Endodermal cell (in vitro differentiated cells): ENCODE data around the gene DEFB129. TPM values are rescaled to one million over a fixed set of nuclear protein-coding genes. Genes with fewer than 3 reads are reported as not detected.

Experiments
- DNase-seq: peaks from one replicate; pipeline ENCODE4 v3.0.0-alpha.2; 2017
- H3K27ac ChIP-seq: 2 replicates; pipeline ENCODE4 v1.5.1; 2013; ENCODE audit warnings: mild to moderate bottlenecking, low read depth, low read length, moderate library complexity
- H3K27me3 ChIP-seq: 2 replicates; pipeline ENCODE4 v1.6.1; 2013; ENCODE audit warnings: mild to moderate bottlenecking, low read length, moderate library complexity; ENCODE audit not compliant: insufficient read depth, control insufficient read depth, poor library complexity, severe bottlenecking
- H3K36me3 ChIP-seq: 2 replicates; pipeline ENCODE4 v1.7.0; 2013; ENCODE audit warnings: mild to moderate bottlenecking, low read length, moderate library complexity; ENCODE audit not compliant: control insufficient read depth, insufficient read depth
- H3K4me1 ChIP-seq: one replicate; pipeline ENCODE4 v1.7.0; 2013; ENCODE audit warnings: low read length; ENCODE audit not compliant: control insufficient read depth, insufficient read depth
- H3K4me3 ChIP-seq: 2 replicates; pipeline ENCODE4 v1.5.1; 2013; ENCODE audit warnings: mild to moderate bottlenecking, low read length, moderate library complexity
- H3K9ac ChIP-seq: 2 replicates; pipeline ENCODE4 v1.6.1; 2013; ENCODE audit warnings: mild to moderate bottlenecking, low read length, moderate library complexity; ENCODE audit not compliant: poor library complexity, severe bottlenecking; ENCODE audit errors: extremely low read depth
- H3K9me3 ChIP-seq: 2 replicates; pipeline ENCODE4 v1.6.1; 2013; ENCODE audit warnings: mild to moderate bottlenecking, low read length, moderate library complexity; ENCODE audit not compliant: control insufficient read depth
- H3K27ac Mint-ChIP-seq: 2 replicates; pipeline ENCODE4 v1.8.0; 2020; ENCODE audit warnings: mixed read lengths
- H3K27me3 Mint-ChIP-seq: 2 replicates; pipeline ENCODE4 v1.8.0; 2021; ENCODE audit warnings: mild to moderate bottlenecking, mixed read lengths; ENCODE audit not compliant: insufficient read depth
- H3K36me3 Mint-ChIP-seq: 2 replicates; pipeline ENCODE4 v1.8.0; 2020; ENCODE audit warnings: low read depth, mixed read lengths
- H3K4me1 Mint-ChIP-seq: 2 replicates; pipeline ENCODE4 v1.8.0; 2020; ENCODE audit warnings: mixed read lengths
- H3K4me3 Mint-ChIP-seq: 2 replicates; pipeline ENCODE4 v1.8.0; 2020; ENCODE audit warnings: mild to moderate bottlenecking, moderate library complexity, mixed read lengths
- H3K9me3 Mint-ChIP-seq: 2 replicates; pipeline ENCODE4 v1.8.0; 2020; ENCODE audit warnings: mild to moderate bottlenecking, mixed read lengths
- WGBS, 2 experiments: methylation state at CpG; one replicate each; pipeline versions ENCODE4 v1.1.5 to v1.1.7; 2013; ENCODE audit warnings: missing lambda C conversion rate in 2 of 2, mixed read lengths in 1 of 2; ENCODE audit not compliant: insufficient coverage in 1 of 2, insufficient read length in 1 of 2; 5-methylcytosine and 5-hydroxymethylcytosine counted together
- total RNA-seq, 2 donors: library from RNA; stranded (reverse); fragmentation: NEBNext Ultra II Directional in 1 of 2; extraction: Animal tissue kit (Norgen Biotek cat#: 25700) in 1 of 2; gene quantifications; 2 replicates in 1 of 2; 3 replicates in 1 of 2; pipeline ENCODE4 v1.2.1, GENCODE V29; 2021
- TF ChIP-seq, protein P1 (sequence below): fragments of 200-600 bp; sonication (generic); conservative IDR thresholded peaks from 2 replicates; pipeline ENCODE4 v1.5.0; 2021; ENCODE audit warnings: antibody characterized with exemption, mild to moderate bottlenecking

The DEFB129 gene
- total RNA-seq, 2 donors from 2014 or later: not detected

DNA sequence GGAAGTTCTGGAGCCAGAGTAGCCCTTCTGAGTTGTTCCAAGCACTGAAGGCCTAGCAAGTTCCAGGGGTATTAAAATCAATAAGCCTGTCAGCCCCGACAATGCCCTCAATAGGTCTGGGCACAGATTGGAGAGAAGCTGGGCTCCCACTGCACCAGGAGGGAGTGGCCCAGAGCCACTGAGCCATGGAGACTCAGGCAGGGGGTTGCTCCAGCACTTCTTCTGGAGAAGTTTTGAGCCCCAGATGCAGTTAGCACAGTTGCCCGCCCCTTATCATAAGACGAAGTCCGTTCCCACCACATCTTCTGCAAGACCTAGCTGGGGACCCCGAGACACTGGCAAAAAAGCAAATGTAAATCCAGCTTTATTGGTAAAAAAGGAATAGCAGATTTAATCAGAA is 43.5 kb downstream of the DEFB129 start:
- peaks cover 6% of the 10 kb centered on the region for H3K9me3 Mint-ChIP-seq
- 97 to 100% methylated on average over 1 to 5 of the region's 5 CpGs for WGBS, 2 experiments

GRCh38 chr20:271069-271468 is 44.0 kb downstream of the DEFB129 start:
- no peaks in the 10 kb centered on the region for H3K4me1 Mint-ChIP-seq
- H3K27me3 Mint-ChIP-seq: peaks cover 22% of the 10 kb centered on the region
- peaks cover 4% of the 10 kb centered on the region for H3K27me3 ChIP-seq
- peak; percentile 13 for DNase-seq
- no peak overlapping the region for H3K27ac ChIP-seq
- TF ChIP-seq, protein P1, sequence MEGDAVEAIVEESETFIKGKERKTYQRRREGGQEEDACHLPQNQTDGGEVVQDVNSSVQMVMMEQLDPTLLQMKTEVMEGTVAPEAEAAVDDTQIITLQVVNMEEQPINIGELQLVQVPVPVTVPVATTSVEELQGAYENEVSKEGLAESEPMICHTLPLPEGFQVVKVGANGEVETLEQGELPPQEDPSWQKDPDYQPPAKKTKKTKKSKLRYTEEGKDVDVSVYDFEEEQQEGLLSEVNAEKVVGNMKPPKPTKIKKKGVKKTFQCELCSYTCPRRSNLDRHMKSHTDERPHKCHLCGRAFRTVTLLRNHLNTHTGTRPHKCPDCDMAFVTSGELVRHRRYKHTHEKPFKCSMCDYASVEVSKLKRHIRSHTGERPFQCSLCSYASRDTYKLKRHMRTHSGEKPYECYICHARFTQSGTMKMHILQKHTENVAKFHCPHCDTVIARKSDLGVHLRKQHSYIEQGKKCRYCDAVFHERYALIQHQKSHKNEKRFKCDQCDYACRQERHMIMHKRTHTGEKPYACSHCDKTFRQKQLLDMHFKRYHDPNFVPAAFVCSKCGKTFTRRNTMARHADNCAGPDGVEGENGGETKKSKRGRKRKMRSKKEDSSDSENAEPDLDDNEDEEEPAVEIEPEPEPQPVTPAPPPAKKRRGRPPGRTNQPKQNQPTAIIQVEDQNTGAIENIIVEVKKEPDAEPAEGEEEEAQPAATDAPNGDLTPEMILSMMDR: no peak
- H3K4me3 ChIP-seq: no peak overlapping the region
- H3K9me3 ChIP-seq: no peaks in the 10 kb centered on the region
- no peak overlapping the region for H3K4me3 Mint-ChIP-seq
- H3K9ac ChIP-seq: no peak overlapping the region
- H3K27ac Mint-ChIP-seq: no peak overlapping the region
- peaks cover 27% of the 10 kb centered on the region for H3K36me3 Mint-ChIP-seq
- peaks cover 10% of the 10 kb centered on the region for H3K36me3 ChIP-seq
- H3K9me3 Mint-ChIP-seq: peaks cover 6% of the 10 kb centered on the region
- no peaks in the 10 kb centered on the region for H3K4me1 ChIP-seq
- WGBS, 2 experiments: 94 to 95% methylated on average over 2 to 4 of the region's 4 CpGs

More for the DNA sequence above, 43.5 kb downstream of the DEFB129 start:
- peaks cover 26% of the 10 kb centered on the region for H3K27me3 Mint-ChIP-seq
- Histone ChIP-seq H3K36me3 (peaks cover 8% of the 10 kb centered on the region), H3K9me3 (no peaks in the 10 kb centered on the region), H3K9ac (no peak overlapping the region), H3K4me1 (no peaks in the 10 kb centered on the region), H3K27me3 (peaks cover 4% of the 10 kb centered on the region), H3K27ac (no peak overlapping the region), H3K4me3 (no peak overlapping the region)
- no peak overlapping the region for H3K4me3 Mint-ChIP-seq
- peak; percentile 31 for DNase-seq
- no peak overlapping the region for H3K27ac Mint-ChIP-seq
- H3K4me1 Mint-ChIP-seq: no peaks in the 10 kb centered on the region
- peaks cover 22% of the 10 kb centered on the region for H3K36me3 Mint-ChIP-seq
- TF ChIP-seq, protein P1: no peak

GRCh38 chr20:271528-271927 is 44.5 kb downstream of the DEFB129 start:
- no peak overlapping the region for H3K9ac ChIP-seq
- Mint-ChIP-seq H3K4me3 (no peak overlapping the region), H3K9me3 (peaks cover 3% of the 10 kb centered on the region), H3K27ac (no peak overlapping the region), H3K4me1 (no peaks in the 10 kb centered on the region), H3K36me3 (peaks cover 31% of the 10 kb centered on the region), H3K27me3 (peaks cover 18% of the 10 kb centered on the region)
- TF ChIP-seq, protein P1: no peak
- H3K9me3 ChIP-seq: no peaks in the 10 kb centered on the region
- no peak for DNase-seq
- peaks cover 15% of the 10 kb centered on the region for H3K36me3 ChIP-seq
- no peak overlapping the region for H3K4me3 ChIP-seq
- no peak overlapping the region for H3K27ac ChIP-seq
- no peaks in the 10 kb centered on the region for H3K4me1 ChIP-seq
- peaks cover 2% of the 10 kb centered on the region for H3K27me3 ChIP-seq
